GM18867 (cell line): ENCODE results near the gene SPART.
"Not testable (repeated sequence)": the region's sequence is repeated elsewhere in the genome, so short reads cannot be mapped to it uniquely, and the experiment has no call there.

Source experiments
- ATAC-seq: cut with Tn5 transposase; IDR thresholded peaks from one replicate; pipeline ENCODE4 v1.9.1; 2021; ENCODE audit warnings: mild to moderate bottlenecking, moderate library complexity; ENCODE audit not compliant: unreplicated experiment

SPART gene

DNA sequence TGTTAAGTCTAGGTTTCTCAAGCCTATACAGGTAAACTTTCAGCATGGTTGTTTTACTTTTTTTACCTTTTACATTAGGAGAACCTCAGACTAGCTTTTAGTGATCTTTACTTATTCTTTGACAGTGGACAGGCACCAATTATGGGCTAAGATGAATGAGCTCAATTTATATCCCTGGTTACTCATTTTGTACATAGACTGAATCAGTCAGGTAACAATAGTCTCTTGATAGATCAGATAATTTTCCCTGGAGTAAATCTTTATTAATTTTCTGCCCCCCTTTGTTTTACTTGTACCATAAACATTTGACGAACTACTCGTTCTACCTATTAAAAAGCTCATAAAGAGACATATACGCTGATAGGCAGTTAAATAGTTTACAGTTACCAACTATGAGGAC lies 22.8 kb downstream of the SPART start:
- ATAC-seq: no peak

DNA sequence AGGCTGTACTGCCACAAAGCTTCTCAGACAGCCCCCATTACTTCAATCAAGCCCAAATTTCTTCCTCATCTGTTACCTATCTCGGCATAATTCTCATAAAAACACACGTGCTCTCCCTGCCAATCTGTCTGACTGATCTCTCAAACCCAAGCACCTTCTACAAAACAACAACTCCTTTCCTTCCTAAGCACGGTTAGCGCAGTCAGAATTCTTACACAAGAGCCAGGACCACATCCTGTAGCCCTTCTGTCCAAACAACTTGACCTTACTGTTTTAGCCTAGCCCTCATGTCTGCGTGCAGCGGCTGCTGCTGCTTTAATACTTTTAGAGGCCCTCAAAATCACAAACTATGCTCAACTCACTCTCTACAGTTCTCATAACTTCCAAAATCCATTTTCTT lies 26.4 kb downstream of the SPART start:
- not testable (repeated sequence) for ATAC-seq

DNA sequence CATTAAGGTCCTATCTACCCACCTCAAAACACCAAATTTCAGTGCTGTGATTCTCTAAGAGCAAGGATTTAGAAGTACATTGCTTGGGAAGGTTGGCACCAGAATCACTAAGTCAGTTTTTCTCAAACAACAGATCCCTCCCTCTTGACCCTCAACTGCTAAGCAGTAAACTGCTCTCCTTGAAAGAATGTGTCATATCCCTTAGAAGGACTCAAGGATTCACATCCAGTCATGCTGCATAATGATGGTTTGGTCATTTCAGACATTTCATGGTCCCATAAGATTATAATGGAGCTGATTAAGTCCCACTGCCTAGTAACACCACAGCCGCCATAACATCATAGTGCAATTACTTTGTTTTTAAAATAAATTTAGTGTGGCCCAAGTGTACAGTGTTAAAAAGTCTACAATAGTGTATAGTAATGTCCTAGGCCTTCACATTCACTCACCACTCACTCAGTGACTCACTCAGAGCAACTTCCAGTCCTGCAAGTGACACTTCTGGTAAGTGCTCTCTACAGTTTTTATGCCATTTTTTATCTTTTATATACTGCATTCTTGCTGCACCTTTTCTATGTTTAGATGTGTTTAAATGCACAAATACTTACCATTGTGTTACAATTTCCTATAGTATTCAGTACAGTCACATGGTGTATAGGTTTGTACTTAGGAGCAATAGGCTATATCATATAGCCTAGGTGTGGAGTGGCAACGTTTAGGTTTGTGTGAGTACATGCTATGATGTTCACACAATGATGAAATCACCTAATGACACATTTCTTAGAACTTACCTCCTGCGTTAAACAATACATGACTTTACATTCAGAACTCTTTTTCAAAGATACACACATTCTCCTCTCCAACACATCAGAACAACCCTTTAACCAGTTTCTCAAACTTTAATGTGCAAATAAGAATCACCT lies 32.9 kb downstream of the SPART start:
- no peak for ATAC-seq

DNA sequence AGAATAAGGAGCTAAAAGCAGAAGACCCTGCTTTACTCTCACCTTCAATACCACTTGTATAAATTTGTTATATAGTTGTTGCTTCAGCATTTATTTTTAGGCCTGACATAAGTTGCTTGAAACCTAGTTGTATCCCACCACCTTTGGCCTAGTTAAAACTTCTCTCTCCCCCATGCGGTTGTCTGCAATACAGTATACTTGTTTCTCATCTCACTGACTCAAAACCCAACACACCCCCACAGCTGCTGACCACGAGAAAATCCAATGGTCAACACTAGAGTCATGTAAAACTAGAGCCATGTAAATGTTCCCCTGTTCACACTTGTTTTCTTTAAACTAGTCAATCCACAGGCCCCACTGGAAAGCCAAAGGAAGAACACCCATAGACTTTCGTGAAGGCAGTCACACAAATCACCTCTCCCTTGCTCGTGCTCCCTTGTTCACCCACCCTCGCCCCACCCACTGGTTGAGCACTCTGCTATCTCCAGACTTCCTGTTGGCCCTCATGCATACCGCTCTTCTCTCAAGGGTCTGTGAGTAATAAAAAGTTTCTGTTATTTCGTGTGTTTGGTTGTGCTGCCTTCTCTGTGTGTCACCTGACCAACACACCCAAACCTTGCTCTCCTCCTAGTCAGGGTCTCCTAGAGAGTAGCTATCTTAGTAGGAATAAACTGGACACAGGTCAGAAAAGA lies 35.6 kb downstream of the SPART start:
- ATAC-seq: peak; percentile 60

DNA sequence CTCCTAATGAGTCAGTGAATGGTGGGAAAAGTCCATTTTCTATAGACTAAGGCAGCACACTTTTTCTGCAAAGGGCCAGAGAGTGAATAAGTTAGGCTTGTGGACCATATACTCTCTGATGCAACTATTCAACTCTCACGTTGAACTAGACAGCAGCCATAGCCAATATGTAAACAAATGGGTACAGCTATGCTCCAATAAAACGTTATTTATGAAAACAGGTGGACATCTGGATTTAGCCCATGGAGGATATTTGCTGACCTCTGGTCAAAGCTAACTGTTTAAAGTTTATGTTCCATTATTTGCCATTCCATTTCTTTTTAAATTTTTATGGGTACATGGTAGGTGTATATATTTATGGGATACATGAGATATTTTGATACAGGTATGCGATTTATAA lies 43.9 kb downstream of the SPART start:
- ATAC-seq: no peak

DNA sequence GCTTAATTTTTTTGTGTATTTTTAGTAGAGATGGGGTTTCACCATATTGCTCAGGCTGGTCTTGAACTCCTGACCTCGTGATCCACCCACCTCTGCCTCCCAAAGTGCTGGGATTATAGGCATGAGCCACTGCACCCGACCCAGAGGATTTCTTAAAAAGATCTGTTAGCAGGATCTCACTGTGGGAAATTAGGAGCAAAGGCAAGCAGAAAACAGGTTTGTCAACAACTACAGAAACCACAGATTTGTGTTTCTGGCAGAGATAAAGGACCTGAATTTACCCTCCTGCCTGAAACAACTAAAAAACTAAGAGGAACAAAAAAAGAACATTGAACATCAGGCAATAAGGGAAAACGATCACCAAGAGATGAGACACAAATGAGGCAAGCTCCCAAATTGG lies 46.7 kb downstream of the SPART start:
- ATAC-seq: not testable (repeated sequence)

DNA sequence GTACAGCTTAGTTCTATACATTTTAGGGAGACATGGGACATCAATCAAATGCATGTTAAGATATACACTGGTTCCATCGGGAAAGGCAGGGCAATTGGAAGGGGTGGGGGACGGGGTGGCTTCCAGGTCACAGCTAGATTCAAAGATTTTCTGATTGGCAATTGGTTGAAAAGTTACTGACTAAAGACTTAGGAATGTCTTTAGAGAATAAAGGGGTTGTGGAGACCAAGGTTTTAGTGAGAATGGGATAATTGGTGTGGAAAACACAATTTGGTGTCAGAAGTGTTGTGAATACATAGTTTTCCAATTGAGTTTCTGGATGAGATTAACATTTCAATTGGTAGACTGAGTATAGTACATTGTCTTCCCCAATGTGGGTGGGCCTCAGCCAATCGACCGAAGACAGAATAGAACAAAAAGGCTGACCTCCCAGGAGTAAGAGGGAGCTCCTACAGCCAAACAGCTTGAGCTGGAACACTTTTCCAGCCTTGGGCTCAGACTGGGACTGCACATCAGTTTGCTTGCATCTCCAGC lies 47.6 kb downstream of the SPART start:
- ATAC-seq: no peak

DNA sequence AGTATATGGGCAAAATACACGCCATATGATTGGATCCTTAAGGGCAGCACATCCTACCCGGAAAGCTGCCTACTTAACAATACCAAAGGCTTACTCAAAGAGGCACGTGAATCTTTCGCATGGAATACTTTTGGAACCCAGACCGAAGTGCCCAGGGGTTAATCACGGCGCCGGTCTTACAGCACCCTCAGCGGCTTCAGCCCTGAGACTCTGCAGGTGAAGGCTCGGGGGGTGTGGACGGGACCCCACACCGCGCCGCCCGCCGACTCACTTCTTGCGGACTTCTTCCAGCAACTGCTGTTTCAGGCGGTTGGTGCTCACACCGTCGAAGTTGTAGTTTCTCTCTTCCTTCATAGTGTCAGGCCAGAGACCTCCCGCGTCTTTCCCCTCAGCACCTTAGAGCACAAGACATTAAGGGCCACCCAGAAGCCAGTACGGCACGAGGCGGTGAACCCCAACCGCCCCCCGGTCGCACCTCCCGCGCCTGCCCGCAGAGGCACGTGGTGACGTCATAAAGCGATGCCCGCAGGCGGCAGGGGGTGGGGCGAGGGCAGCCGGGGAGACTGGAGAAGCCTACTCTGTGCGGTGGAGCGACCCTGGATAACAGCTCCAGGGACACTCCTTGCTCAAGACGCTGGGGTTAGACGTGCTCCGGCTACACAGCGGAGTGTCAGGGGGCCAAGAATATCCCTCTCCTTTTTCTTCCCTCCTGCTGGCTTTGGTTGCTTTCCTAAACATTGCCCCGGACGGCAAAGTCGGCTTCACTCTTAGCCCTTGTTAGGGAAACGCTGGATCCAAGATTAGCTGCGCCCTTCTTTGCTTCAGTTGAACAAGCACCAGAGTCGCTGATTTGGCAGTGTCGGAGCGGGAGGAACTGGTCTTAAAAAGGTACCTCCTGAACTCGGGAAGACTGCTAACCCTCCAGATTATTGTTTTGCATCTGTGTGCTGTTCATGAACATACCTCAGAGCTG lies 48.5 kb downstream of the SPART start, which contains the start of gene CCDC169:
CCDC169 (minus strand) TSS at position 449 of the 973 bp plus-strand sequence; CDS start at position 354, 95 bp downstream.
- ATAC-seq: peak; percentile 53

DNA sequence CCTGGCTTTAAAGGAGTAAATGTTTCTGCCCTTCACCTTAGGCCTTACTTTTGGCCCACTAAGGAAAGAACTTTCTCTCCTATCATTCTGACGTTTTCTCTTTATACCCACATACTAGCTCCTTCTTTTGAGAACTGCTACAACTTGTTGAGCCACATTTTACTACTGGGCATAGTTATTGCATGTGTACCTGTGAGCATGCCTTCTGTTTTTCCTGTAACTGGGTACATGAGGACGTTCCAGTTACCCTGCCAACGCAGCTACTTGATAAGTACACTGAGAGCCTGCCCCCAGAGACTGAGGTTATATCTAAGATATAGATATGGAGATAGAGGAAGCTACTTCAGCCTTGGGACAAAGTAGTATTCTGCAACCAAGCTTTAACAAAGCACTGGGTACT lies 52.1 kb downstream of the SPART start:
- no peak for ATAC-seq

DNA sequence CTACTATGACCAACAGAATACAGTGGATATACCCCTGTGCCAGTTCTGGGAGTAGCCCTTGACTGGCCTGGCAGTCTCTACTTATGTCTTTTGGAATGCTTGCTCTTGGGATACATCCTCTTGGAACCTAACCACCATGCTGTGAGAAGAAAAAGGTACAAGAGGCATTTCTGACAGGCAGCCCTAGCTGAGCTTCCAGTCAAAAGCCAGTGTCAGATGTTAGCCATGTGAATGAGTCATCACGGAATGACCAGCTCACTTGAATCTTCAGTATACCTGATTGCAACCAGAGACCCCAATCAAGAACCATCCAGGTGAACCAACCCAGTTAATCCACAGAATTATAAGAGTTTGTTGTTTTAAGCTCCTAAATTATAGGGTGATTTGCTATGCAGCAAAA lies 52.7 kb downstream of the SPART start:
- ATAC-seq: no peak

DNA sequence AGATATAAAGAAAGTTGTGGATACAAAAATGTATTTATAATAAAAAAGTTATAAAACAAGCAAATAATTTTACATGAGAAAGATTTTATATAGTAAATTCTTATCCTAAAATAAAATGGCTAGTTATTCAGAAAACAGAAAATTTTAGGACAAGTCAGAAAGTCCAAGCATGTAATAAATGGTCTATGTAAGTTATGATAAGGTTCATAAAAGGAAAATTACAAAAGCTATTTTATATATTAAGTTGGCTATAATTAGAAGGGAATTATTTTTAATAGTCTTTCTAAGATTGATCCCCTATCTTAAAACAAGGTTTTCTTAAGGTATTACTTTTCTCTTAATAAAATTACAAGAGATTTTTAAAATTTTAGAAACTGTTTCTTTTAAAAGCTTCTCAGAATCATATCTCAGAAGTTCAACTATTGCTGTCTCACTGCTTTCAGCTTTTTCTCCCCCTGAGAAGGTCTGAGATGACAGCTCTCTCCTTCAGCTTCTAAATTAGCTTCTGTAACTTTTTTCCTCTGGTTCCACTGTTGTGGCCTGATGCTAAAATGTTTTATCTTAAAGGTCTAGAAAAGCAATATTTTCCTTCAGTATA lies 57.3 kb downstream of the SPART start:
- ATAC-seq: no peak

DNA sequence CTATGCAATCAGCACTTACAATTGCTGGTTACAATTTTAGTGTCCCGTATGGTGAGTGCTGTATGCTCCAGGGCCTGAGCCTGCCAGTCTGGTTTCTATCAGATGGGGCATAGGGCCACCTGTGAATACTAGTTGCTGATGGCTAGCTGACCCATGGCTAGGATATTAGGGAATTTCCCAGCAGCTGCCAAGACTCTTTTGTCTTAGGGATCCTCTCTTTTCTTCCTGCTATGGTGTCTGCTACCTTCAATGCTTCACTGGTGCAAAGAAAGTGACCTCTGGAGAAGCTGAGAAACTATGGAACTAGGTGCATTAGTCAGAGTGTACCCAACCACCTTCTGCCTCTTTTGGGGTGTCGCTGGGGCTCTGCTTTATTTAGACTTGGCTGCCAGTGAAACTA lies 60.2 kb downstream of the SPART start:
- ATAC-seq: no peak

DNA sequence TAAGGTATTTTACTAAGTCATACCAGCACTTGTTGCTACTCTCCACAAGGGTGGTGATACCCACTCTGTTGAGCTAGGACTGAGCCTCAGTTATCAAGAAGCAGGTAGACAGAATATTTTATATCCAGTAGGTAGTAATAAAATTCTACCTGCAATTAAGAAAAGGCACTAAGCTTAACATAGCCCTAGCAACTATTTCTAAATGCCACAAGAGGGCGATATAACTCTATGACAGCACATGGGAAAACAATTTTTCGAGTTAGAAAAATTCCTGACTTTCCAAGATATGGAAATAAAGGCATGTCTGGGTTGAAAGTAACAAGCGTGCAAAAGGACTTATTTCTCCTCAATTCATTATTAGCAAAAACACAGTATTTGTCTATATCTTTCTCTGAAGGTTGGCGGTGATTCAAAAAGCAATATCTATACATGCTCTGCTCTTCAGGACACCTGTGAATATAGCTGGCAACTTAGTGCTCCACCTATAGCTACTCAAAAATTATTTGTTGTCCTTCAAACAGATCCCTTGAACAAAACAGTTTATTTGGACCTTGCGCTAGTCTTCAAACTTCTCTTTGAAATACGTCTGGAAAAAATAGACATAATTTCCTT lies 63.3 kb downstream of the SPART start:
- no peak for ATAC-seq

DNA sequence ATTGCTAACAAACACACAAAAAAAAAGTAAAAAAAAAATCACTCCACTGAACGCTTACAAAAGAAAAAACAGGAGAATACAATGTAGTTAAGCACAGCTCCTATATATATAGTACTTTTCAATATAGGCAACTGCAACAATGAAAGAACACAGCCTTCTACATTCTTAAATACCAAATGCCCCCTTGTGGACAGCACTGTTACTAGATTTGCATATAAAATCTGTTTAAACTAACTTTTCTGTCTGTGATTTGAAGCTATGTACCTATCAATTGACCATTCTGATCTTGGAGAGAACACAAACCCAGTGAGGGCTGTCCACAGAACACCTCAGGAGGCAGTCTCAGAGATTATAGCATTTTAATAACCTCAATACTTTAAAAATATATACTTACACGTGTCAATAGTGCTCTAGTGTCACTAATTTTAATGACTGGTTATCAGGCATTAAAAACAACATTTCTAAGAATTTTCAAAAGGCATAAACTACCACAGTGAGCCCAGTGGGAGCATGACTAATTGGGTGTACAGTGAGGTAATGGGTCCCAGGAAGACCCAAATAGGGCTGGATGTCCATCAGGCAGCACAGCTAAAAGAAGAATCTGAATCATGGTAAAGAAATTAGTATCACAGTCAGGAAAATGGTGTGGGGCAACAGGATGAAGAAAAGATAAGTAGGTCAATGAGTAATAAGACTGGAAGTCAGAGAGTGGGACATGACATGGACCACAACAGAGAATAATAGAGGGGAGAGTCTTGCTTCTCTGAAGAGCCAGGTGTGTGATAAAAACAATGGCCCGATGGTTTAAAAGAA lies 70.8 kb downstream of the SPART start:
- no peak for ATAC-seq

DNA sequence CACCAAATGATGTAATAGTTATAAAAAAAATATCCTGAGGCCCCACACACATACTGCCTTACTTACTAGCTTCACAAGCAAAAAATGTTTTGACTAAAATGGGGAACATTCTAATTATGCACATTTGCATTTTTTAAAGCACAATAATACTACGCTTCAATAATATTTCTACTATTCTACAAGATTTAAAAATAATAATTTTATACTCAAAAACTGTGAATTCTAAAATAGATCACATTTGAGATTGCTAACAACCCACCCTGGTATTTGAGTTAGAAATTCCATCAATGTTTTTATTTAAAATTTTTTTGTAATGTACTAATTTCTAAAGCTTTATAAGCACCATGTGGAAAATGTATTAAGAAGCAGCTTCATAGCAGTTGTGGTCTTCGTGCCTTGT lies 72.8 kb downstream of the SPART start:
- ATAC-seq: no peak

DNA sequence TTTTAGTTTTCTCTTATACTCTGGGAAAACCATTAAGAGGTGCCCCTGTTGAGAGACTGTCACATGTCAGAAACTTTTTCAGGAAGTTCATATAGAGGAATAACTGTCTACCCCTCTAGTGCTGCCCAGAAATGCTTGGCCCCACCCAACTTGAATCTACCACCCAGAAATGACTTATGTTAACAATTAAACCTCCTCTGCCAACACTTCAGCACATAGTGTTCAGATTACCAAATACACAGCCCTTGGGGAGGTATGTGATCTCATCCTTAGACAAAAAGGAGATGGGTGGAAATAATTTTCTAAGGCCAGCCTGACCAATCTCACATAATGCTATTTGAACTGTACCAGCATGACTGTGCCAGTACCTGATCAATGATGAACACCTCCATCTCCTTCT lies 84.2 kb downstream of the SPART start:
- ATAC-seq: no peak

DNA sequence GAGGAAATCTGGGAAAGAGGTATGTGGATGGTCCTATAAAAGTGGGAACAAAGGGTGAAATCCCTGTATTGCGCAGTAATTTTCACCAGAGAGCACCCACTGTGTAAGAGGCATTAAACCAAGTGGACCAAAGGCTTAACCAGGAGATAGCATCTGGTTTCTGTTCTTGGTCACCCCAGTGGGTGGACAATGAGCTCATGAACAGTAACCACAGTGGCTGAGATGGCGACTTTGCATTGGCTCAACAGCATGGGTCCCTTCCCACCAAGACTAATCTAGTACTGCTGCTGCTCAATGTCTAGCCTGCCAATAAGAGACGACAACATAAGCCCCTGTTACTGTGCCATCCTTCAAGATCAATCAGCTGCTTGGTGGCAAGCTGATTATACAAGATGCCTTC lies 85.2 kb downstream of the SPART start:
- no peak for ATAC-seq

DNA sequence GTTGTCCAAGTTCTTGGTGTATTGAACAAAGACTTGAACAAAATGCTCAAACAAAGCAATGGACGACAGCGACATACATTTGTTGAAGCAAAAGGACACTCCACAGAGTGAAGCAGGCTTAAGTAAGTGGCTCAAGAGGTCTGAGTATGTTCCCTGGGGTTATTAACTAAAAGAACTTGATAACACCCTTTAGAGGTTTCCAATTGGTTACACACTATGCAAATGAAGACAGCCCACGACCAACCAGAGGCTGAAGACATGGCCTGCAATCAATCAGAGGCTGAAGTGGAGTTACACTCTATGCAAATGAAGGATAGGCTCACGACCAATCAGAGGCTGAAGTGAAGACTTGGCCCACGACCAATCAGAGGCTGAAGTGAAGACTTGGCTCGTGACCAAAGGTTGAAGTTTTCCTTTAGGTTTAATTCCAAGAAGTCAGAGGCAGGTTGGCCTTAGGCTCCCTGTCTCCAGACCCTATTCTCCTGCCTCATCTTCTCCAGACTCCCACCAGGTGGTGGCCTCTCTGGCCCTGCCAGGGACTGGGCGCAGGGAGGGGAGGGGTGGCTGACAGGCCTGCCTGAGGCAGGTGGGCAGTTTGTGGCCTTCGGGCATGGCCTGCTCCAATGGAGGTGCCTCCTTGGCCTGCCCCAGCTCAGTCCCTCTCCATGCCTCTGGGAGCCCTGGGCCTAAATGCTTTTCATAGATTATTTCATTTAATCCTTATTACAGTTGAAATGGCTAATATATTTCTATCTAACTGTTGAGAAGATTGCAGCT lies 86.6 kb downstream of the SPART start:
- ATAC-seq: no peak
